ENCODE measurements around the gene PSMC1.

Gene PSMC1

DNA sequence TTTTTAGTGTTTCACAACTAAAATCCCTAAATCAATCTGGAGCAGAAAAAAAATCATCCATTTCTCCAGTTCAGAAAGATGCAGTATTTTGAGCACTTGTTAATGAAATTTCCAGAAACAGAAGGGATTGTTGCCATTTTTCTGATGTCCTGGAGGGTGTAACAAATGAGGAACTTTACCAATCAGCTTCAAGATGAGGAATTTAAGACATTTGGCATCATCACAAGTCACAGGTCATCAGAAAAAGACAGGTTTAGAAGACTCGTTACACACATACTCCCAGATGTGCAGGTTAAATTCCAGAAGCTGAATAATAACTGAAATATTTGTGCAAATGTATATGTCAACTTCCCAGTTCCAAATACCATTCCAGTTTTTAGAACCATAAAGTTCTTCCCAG, 482 bp upstream of the PSMC1 start:
- H3K4me3 ChIP-seq (ENCODE audit: low read length): peak overlapping the region; percentile 98
- peaks cover 8% of the 10 kb centered on the region for H3K4me1 ChIP-seq (ENCODE audit: control insufficient read depth, insufficient read depth, low read length)
- H3K27me3 ChIP-seq (ENCODE audit: control insufficient read depth, insufficient read depth, low read length): peaks cover 6% of the 10 kb centered on the region
- H3K9ac ChIP-seq (ENCODE audit: low read depth, low read length): peak overlapping the region; percentile 100
- no peaks in the 10 kb centered on the region for H3K9me3 ChIP-seq (replicated peaks; ENCODE audit: low read length)
- H3K4me2 ChIP-seq (ENCODE audit: low read length): peak overlapping the region; percentile 81
- H3K36me3 ChIP-seq (ENCODE audit: insufficient read depth, low read length): peaks cover 26% of the 10 kb centered on the region

DNA sequence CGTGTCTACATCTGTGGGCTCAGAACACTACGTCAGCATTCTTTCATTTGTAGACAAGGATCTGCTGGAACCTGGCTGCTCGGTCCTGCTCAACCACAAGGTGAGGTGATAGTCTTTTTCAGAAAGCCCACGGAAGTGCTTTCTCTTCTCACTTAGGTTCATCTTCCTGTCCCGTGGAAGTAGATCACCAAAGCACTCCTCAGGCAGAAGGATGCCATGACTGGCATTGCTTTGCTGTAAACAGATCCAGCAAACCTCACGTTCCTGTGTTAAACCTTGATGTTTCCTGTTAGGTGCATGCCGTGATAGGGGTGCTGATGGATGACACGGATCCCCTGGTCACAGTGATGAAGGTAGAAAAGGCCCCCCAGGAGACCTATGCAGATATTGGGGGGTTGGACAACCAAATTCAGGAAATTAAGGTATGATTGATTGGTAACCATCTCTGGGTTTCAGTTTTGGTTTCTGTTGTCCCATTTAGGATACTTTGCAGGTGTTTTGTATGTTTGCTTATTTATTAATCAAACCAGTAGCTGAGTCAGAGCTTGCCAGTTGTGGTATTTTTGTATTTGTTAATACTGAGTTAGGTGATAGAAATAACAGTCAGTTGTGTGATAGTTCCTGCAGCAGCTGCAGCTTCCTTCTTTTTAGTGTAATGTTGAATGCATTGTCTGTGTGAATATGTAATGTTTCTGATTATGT, 7.5 kb downstream of the PSMC1 start:
- no peaks in the 10 kb centered on the region for H3K27me3 ChIP-seq (ENCODE audit: control insufficient read depth, insufficient read depth, low read length)
- no peaks in the 10 kb centered on the region for H3K4me1 ChIP-seq (ENCODE audit: control insufficient read depth, insufficient read depth, low read length)
- peaks cover 83% of the 10 kb centered on the region for H3K36me3 ChIP-seq (ENCODE audit: insufficient read depth, low read length)
- no peaks in the 10 kb centered on the region for H3K9me3 ChIP-seq (replicated peaks; ENCODE audit: low read length)
- H3K4me3 ChIP-seq (ENCODE audit: low read length): no peak overlapping the region
- no peak overlapping the region for H3K4me2 ChIP-seq (ENCODE audit: low read length)
- H3K9ac ChIP-seq (ENCODE audit: low read depth, low read length): no peak overlapping the region

DNA sequence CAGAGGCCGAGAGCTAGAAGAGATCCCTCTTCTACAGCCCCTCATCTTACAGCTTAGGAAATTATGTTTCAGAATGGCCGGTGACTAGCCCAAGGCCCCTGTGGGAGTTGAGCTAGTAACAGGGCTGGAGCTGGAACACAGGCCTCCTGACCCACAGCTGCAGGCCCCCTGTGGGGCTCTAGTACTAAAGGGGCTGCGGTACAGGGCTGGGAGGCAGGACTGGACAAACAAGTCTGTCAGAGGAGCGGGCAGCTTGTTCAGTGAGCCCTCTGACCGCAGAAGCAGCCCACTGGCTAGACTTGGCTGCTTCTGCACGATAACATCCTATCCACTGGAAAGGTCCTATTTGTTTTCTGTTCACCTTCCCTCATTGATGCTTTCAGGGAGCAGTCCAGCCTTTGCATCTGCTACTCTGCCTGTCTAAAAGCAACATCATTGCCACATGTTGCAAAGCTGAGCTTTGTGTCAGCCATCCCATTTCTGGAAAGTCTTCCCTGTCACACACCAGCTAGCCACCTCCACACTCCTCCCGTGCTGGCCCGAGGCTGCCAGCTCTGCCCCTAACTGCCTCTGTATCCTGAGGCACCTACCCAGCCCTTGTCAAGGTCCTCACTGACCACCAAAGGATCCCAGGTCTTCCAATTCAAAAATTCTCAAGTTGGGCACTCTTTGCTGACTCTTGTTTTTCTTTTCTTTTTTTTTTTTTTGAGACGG, 10.2 kb downstream of the PSMC1 start:
- no peaks in the 10 kb centered on the region for H3K27me3 ChIP-seq (ENCODE audit: control insufficient read depth, insufficient read depth, low read length)
- peaks cover 89% of the 10 kb centered on the region for H3K36me3 ChIP-seq (ENCODE audit: insufficient read depth, low read length)
- no peak overlapping the region for H3K9ac ChIP-seq (ENCODE audit: low read depth, low read length)
- H3K4me2 ChIP-seq (ENCODE audit: low read length): no peak overlapping the region
- H3K4me1 ChIP-seq (ENCODE audit: control insufficient read depth, insufficient read depth, low read length): no peaks in the 10 kb centered on the region
- H3K4me3 ChIP-seq (ENCODE audit: low read length): no peak overlapping the region
- no peaks in the 10 kb centered on the region for H3K9me3 ChIP-seq (replicated peaks; ENCODE audit: low read length)

DNA sequence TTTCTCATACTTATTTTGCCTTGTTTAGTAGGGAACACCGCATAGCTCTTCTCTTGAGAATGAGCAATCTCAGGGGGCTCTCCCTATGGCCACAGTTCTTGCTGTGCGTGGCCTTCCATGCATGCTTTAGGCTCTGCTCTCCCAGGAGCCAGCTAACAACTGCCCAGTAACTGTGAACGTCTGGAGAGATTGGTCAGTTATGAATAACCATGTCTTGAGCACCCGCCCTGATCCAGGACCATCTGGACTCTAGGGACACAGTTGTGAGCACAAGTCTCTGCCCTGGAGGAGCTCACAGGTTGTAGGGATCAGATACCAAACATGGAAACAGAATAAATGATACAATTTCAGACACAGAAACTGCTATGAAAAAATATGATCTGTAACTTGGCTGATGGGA, 12.1 kb downstream of the PSMC1 start:
- H3K36me3 ChIP-seq (ENCODE audit: insufficient read depth, low read length): peaks cover 85% of the 10 kb centered on the region
- no peaks in the 10 kb centered on the region for H3K9me3 ChIP-seq (replicated peaks; ENCODE audit: low read length)
- H3K9ac ChIP-seq (ENCODE audit: low read depth, low read length): no peak overlapping the region
- no peaks in the 10 kb centered on the region for H3K27me3 ChIP-seq (ENCODE audit: control insufficient read depth, insufficient read depth, low read length)
- H3K4me3 ChIP-seq (ENCODE audit: low read length): no peak overlapping the region
- no peaks in the 10 kb centered on the region for H3K4me1 ChIP-seq (ENCODE audit: control insufficient read depth, insufficient read depth, low read length)
- H3K4me2 ChIP-seq (ENCODE audit: low read length): no peak overlapping the region

DNA sequence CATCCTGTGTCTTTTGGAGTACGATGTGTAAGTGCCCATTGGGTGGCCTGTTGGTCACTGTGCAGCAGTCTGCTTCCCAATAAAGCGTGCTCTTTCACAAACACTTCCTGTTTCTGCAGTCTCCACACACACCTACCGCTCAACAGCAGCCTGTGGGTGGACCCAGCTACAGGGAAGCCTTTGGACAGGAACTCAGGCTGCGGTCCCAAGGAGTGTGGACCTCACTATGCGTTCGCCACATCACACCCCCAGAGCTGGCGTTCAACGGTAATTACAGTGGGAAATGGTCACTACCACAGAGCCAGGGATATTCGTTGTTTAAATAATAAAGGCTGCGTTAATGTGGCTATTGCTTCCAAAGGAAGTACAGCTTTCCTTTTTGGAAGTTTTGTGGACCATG, 16.2 kb downstream of the PSMC1 start:
- Histone ChIP-seq H3K9me3 (replicated peaks; ENCODE audit: low read length) (no peaks in the 10 kb centered on the region), H3K4me2 (ENCODE audit: low read length) (no peak overlapping the region), H3K9ac (ENCODE audit: low read depth, low read length) (no peak overlapping the region), H3K4me1 (ENCODE audit: control insufficient read depth, insufficient read depth, low read length) (peaks cover 28% of the 10 kb centered on the region), H3K4me3 (ENCODE audit: low read length) (no peak overlapping the region), H3K36me3 (ENCODE audit: insufficient read depth, low read length) (peaks cover 57% of the 10 kb centered on the region), H3K27me3 (ENCODE audit: control insufficient read depth, insufficient read depth, low read length) (no peaks in the 10 kb centered on the region)

DNA sequence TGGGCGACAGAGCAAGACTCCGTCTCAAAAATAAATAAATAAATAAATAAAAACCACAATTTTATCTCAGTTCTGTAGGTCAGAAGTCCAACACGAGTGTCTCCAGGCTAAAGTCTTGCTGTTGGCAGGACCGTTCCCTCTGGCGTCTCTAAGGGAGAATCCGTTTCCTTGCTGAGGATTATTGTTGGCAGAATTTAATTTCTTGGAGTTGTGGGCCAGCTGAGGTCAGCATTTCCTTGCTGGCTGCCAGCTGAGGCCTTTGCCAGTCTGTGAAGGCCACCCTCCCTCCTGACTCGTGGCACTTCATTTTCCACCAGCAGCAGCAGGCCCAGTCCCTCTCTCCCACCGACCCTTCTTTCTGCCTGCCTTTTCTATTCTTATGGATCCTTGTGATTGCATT, 17.2 kb downstream of the PSMC1 start:
- Histone ChIP-seq H3K4me2 (ENCODE audit: low read length) (no peak overlapping the region), H3K36me3 (ENCODE audit: insufficient read depth, low read length) (peaks cover 52% of the 10 kb centered on the region), H3K27me3 (ENCODE audit: control insufficient read depth, insufficient read depth, low read length) (no peaks in the 10 kb centered on the region), H3K9me3 (replicated peaks; ENCODE audit: low read length) (no peaks in the 10 kb centered on the region), H3K9ac (ENCODE audit: low read depth, low read length) (no peak overlapping the region), H3K4me3 (ENCODE audit: low read length) (no peak overlapping the region), H3K4me1 (ENCODE audit: control insufficient read depth, insufficient read depth, low read length) (peaks cover 28% of the 10 kb centered on the region)

DNA sequence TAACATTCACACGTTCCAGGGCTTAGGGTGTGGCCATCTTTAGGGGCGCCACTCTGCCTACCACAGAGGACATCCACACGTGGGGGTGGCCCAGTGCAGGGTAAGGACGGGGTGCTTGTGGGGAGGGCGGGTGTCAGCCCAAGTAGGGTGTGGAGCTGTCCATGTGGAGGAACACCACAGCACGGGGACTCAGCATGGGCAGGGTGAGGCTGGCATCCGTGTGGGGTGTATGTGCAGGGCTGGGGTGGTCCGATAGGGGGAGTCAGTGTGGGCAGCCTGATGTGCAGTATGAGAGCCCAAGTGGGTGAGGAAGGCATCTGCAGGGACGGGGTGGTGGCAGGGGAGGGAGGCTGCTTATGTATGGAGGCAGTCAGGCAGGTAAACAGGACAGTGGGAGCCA, 17.7 kb downstream of the PSMC1 start:
- Histone ChIP-seq H3K9ac (ENCODE audit: low read depth, low read length) (no peak overlapping the region), H3K36me3 (ENCODE audit: insufficient read depth, low read length) (peaks cover 52% of the 10 kb centered on the region), H3K4me1 (ENCODE audit: control insufficient read depth, insufficient read depth, low read length) (peaks cover 28% of the 10 kb centered on the region)

DNA sequence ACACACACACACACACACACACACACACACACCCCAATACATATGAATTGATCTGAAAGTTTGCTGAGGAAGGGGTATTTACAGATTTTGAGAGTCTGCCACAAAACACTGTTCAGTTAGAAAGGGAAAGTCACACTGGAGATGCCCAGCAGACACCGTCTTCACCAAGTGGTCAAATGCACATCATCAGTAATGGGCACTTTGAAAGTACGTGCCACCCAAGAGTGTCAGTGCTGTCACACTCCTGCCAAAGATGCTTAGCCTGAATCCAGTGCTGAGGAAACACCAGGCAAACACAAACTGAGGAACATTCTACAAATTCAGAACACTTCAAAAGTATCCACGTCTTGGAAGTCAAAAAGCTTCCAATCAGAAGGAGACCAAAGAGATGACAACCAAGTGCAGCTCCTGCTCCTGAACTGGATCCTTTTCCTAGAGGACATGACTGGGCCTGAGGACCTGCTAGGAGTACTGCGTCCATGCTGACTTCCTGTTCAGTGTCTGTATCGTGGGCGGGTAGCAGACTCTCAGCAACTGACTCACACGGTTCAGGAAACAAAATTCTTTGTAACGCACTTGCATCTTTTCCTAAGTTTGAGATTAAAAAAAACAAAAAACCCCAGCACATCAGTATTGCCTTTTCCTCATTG, 18.6 kb downstream of the PSMC1 start:
- H3K4me1 ChIP-seq (ENCODE audit: control insufficient read depth, insufficient read depth, low read length): peaks cover 28% of the 10 kb centered on the region
- peaks cover 45% of the 10 kb centered on the region for H3K36me3 ChIP-seq (ENCODE audit: insufficient read depth, low read length)
- no peaks in the 10 kb centered on the region for H3K9me3 ChIP-seq (replicated peaks; ENCODE audit: low read length)
- H3K4me2 ChIP-seq (ENCODE audit: low read length): peak overlapping the region; percentile 46
- H3K9ac ChIP-seq (ENCODE audit: low read depth, low read length): peak overlapping the region; percentile 57
- H3K4me3 ChIP-seq (ENCODE audit: low read length): no peak overlapping the region
- no peaks in the 10 kb centered on the region for H3K27me3 ChIP-seq (ENCODE audit: control insufficient read depth, insufficient read depth, low read length)

More for the DNA sequence above, 17.7 kb downstream of the PSMC1 start:
- no peak overlapping the region for H3K4me2 ChIP-seq (ENCODE audit: low read length)
- H3K9me3 ChIP-seq (replicated peaks; ENCODE audit: low read length): no peaks in the 10 kb centered on the region
- no peaks in the 10 kb centered on the region for H3K27me3 ChIP-seq (ENCODE audit: control insufficient read depth, insufficient read depth, low read length)
- no peak overlapping the region for H3K4me3 ChIP-seq (ENCODE audit: low read length)

DNA sequence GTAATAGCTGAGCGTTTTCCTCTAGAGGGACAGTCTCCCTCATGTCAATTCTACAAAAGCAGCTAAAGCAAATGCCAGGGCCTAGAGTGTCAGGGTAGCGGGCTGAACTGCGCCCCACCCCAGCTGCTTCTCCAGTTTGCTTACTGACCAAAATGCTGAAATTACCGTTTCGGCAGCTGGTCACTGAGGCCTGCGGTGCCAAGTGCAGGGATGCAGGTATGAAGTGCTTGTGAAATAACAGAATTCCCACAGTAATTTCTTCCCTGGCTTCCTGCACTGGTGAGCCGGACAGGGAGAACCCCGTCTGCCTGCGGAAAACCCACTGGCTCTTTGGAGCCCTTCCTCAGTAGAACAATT, 19.1 kb downstream of the PSMC1 start:
- Histone ChIP-seq H3K36me3 (ENCODE audit: insufficient read depth, low read length) (peaks cover 44% of the 10 kb centered on the region), H3K27me3 (ENCODE audit: control insufficient read depth, insufficient read depth, low read length) (no peaks in the 10 kb centered on the region), H3K9ac (ENCODE audit: low read depth, low read length) (peak overlapping the region; percentile 46), H3K4me2 (ENCODE audit: low read length) (peak overlapping the region; percentile 46), H3K4me1 (ENCODE audit: control insufficient read depth, insufficient read depth, low read length) (peaks cover 29% of the 10 kb centered on the region), H3K9me3 (replicated peaks; ENCODE audit: low read length) (no peaks in the 10 kb centered on the region), H3K4me3 (ENCODE audit: low read length) (no peak overlapping the region)

DNA sequence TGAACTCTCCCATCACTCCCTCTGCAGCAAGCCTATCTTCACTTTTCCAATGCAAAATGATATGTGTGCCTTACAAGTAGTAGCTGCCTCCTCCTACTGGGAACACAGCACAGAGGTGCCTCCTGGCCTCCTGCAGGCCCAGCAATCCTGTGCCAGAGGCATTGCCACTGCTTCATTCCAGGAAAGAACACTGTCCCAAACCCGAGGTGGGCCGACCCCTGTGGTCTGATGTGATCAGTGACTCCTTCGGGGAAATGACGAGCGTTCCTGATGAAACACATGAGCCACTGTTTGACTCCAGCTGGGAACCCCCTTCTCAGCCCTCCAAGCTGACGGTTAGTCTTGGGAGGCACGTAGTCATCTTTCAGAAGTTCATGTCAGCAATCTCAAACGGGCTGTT, 19.5 kb downstream of the PSMC1 start:
- H3K27me3 ChIP-seq (ENCODE audit: control insufficient read depth, insufficient read depth, low read length): no peaks in the 10 kb centered on the region
- H3K9me3 ChIP-seq (replicated peaks; ENCODE audit: low read length): no peaks in the 10 kb centered on the region
- H3K4me1 ChIP-seq (ENCODE audit: control insufficient read depth, insufficient read depth, low read length): peaks cover 33% of the 10 kb centered on the region
- peak overlapping the region; percentile 46 for H3K9ac ChIP-seq (ENCODE audit: low read depth, low read length)
- peaks cover 42% of the 10 kb centered on the region for H3K36me3 ChIP-seq (ENCODE audit: insufficient read depth, low read length)
- H3K4me2 ChIP-seq (ENCODE audit: low read length): peak overlapping the region; percentile 46
- H3K4me3 ChIP-seq (ENCODE audit: low read length): no peak overlapping the region

DNA sequence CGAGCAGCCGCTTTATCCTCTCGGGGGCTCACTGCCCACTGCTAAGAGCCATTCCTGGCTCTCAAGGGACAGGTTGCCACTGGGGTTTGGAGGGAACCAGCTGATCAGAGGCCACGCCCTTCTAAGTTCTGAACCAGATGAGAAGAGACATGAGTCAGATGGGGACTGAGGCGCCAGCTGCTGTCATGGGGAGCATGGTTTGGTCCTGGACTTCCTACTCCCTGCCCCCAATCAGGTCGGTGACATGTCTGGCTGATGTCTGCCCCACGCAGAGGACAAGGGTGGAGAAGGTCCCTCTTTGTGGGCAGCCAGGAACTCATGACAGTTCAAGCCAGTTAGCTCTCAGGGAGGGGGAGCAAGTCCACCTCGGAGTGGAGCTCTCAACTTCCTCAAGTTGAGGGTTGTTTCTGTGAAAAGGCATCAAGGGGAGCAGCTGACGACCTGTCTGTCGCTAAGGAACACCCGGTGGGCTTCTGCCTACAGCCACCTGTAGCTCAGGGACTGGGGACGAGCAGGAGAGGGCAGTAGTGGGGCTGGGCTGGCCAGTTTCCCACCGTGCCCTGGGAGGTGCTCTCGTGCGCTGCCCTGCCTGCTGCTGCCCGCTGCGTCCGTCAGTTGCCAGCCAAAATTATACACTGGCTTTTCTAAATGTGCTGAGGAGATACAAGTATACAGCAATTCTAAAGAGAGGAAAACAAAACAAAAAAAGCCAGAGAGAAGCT, 20.5 kb downstream of the PSMC1 start:
- Histone ChIP-seq H3K27me3 (ENCODE audit: control insufficient read depth, insufficient read depth, low read length) (no peaks in the 10 kb centered on the region), H3K36me3 (ENCODE audit: insufficient read depth, low read length) (peaks cover 35% of the 10 kb centered on the region), H3K4me2 (ENCODE audit: low read length) (no peak overlapping the region), H3K9ac (ENCODE audit: low read depth, low read length) (no peak overlapping the region), H3K4me3 (ENCODE audit: low read length) (no peak overlapping the region), H3K4me1 (ENCODE audit: control insufficient read depth, insufficient read depth, low read length) (peaks cover 43% of the 10 kb centered on the region), H3K9me3 (replicated peaks; ENCODE audit: low read length) (no peaks in the 10 kb centered on the region)

Measured in skeletal muscle satellite cell (primary cell).